T47D (cell line): ENCODE results near the gene BICDL1.

Experiments used
- DNase-seq, 2 experiments: peaks; one replicate each; pipeline versions ENCODE4 v3.0.0 to v3.0.0-alpha.2; 2011 to 2012; ENCODE audit warnings: low read depth in 1 of 2, low spot score in 1 of 2
- JUND ChIP-seq: IDR thresholded peaks from 2 replicates; pipeline ENCODE4 v1.6.1; 2012; ENCODE audit warnings: low read depth
- in situ Hi-C: cut with HindIII; loops from 2 replicates; pipeline ENCODE4 v1.10.0; 2016; ENCODE audit warnings: low sequenced_read_pairs, low pct_unique_long_range_greater_than_20kb

Gene BICDL1

DNA sequence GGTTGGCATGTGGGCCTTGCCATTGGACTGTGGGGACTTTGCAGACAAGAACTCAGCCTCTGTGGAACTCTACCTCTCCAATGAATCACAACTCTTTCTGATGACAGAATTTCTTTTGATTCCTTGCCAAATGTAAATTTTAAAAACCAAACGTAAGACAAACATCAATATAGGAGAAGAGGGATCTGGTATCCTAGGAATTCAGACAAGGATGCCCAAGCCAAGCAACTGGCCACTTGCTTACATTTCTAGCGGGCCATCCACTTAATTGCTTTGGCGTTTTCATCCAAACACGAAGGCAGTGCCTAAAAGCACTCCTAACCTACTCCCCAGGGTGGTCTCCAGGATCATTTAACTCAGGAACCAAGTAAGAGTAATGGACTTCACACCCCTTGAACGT lies 150.9 kb downstream of the BICDL1 start:
- in situ Hi-C loops: no loop called here
- no peak for DNase-seq
- no peak for TF ChIP-seq JUND

DNA sequence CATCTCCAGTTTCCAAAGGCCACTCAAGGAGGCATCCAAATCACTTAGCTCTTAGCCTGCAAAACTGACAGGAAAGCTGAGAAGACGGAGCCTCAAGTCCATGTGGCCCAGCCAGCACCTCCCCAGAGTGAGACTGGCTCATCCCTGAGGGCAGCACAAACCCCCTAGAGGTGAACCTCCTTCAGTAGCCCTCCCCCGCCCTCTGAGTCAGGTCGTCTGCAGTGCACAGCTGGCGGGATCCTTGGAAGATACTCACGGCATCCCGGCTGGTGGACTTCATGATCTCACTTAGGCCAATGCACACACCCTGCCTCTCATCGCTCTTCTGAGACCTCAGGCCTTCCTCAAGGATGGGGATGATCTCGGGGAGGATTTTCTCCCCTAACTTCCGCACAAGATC lies 151.6 kb downstream of the BICDL1 start:
- TF ChIP-seq JUND: no peak
- no peak for DNase-seq
- in situ Hi-C loops: no loop called here

DNA sequence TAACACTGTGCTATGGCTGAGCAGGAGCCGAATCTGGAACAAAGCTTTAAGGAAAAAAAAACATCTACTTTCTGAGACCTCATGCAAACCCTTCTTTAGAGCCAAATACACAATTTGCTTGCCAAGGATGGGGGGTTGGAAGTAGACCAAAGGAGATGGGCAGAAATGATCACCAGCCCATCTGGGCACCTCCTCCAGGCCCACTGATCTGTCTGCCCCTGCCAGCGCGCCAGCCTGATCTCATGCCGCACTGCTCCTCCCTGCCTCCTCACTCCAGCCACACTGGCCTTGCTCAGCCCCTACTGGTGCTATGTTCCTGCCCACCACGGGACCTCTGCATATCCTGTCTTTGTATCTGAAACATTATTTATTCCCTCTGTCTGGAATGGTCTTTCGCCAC lies 152.3 kb downstream of the BICDL1 start:
- in situ Hi-C loops: no loop called here
- TF ChIP-seq JUND: no peak
- no peak for DNase-seq

GRCh38 chr12:120142231-120142877 lies 153.3 kb downstream of the BICDL1 start:
- in situ Hi-C loops: no loop called here
- no peak for TF ChIP-seq JUND
- DNase-seq: no peak
